GM19328 (cell line): Measurements from ENCODE around the gene GNA12.

Experiments
- ATAC-seq: cut with Tn5 transposase; IDR thresholded peaks from one replicate; pipeline ENCODE4 v1.9.1; 2021; ENCODE audit warnings: mild to moderate bottlenecking, moderate library complexity; ENCODE audit not compliant: unreplicated experiment

The GNA12 gene

GRCh38 chr7:2786607-2787116 is 57.4 kb downstream of the GNA12 start:
- no peak for ATAC-seq

GRCh38 chr7:2785071-2785500 is 59.0 kb downstream of the GNA12 start:
- ATAC-seq = no peak

- no peak for ATAC-seq
These were observed 61.5 kb downstream of the GNA12 start for GRCh38 chr7:2782565-2782964.

GRCh38 chr7:2782121-2782520 is 62.0 kb downstream of the GNA12 start:
- ATAC-seq = no peak

- ATAC-seq = no peak
These were observed 62.5 kb downstream of the GNA12 start for GRCh38 chr7:2781636-2782035.

- ATAC-seq = no peak
These were observed 65.1 kb downstream of the GNA12 start for GRCh38 chr7:2779051-2779450.

- ATAC-seq = no peak
These were observed 66.1 kb downstream of the GNA12 start for GRCh38 chr7:2777898-2778535.

GRCh38 chr7:2776401-2776800 is 67.7 kb downstream of the GNA12 start:
- ATAC-seq = no peak

- no peak for ATAC-seq
These were observed 68.3 kb downstream of the GNA12 start for GRCh38 chr7:2775785-2776184.

GRCh38 chr7:2775376-2775775 is 68.7 kb downstream of the GNA12 start:
- no peak for ATAC-seq

GRCh38 chr7:2774935-2775334 is 69.2 kb downstream of the GNA12 start:
- no peak for ATAC-seq

- ATAC-seq = no peak
These were observed 69.8 kb downstream of the GNA12 start for GRCh38 chr7:2774280-2774679.

- ATAC-seq = no peak
These were observed 70.5 kb downstream of the GNA12 start for GRCh38 chr7:2773608-2774007.

GRCh38 chr7:2771274-2771731 is 72.8 kb downstream of the GNA12 start:
- ATAC-seq = no peak

- no peak for ATAC-seq
These were observed 79.5 kb downstream of the GNA12 start for GRCh38 chr7:2764621-2765020.

- no peak for ATAC-seq
These were observed 80.5 kb downstream of the GNA12 start for GRCh38 chr7:2763597-2763996.

GRCh38 chr7:2761801-2762497 is 82.2 kb downstream of the GNA12 start:
- ATAC-seq = no peak

GRCh38 chr7:2761131-2761624 is 82.9 kb downstream of the GNA12 start:
- no peak for ATAC-seq

- no peak for ATAC-seq
These were observed 83.8 kb downstream of the GNA12 start for GRCh38 chr7:2760098-2760889.

- ATAC-seq = no peak
These were observed 84.4 kb downstream of the GNA12 start for GRCh38 chr7:2759736-2760097.
